Measurements from ENCODE around the gene BAD.
"Not testable (repeated sequence)": the region's sequence is repeated elsewhere in the genome, so short reads cannot be mapped to it uniquely, and the experiment has no call there.

BAD gene

GRCh38 chr11:64246871-64247728 lies 37.4 kb downstream of the BAD start, which contains the start of gene PPP1R14B:
Gene PPP1R14B, minus strand, starts transcription at chr11:64246943. Its CDS starts 270 bp downstream, at chr11:64246673.
- H3K4me3 ChIP-seq (ENCODE audit: low read depth, low read length) = peak within 1 kb of the TSS; percentile 88
- TF ChIP-seq, protein P1, sequence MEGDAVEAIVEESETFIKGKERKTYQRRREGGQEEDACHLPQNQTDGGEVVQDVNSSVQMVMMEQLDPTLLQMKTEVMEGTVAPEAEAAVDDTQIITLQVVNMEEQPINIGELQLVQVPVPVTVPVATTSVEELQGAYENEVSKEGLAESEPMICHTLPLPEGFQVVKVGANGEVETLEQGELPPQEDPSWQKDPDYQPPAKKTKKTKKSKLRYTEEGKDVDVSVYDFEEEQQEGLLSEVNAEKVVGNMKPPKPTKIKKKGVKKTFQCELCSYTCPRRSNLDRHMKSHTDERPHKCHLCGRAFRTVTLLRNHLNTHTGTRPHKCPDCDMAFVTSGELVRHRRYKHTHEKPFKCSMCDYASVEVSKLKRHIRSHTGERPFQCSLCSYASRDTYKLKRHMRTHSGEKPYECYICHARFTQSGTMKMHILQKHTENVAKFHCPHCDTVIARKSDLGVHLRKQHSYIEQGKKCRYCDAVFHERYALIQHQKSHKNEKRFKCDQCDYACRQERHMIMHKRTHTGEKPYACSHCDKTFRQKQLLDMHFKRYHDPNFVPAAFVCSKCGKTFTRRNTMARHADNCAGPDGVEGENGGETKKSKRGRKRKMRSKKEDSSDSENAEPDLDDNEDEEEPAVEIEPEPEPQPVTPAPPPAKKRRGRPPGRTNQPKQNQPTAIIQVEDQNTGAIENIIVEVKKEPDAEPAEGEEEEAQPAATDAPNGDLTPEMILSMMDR (IDR thresholded peaks at IDR 0.05; ENCODE audit: insufficient read depth, low read length, missing control alignments) = no peak
- no peak for DNase-seq (ENCODE audit: low read depth, low spot score)
- ChIA-PET POLR2A (interaction anchor here (0.5 to 7.1 kb wide), 4 partner anchors 10 to 70 kb away, joined by 3 to 61 read pairs (median 4); partner anchors contain the start of genes PRDX5 and TRMT112), CTCF (interaction anchor here (0.8 to 10.8 kb wide), 7 partner anchors 8 to 108 kb away, joined by 3 to 224 read pairs (median 6); partner anchors contain the start of genes CATSPERZ, ESRRA and FERMT3)

GRCh38 chr11:64246621-64246870 lies 37.9 kb downstream of the BAD start:
- DNase-seq (ENCODE audit: low read depth, low spot score) = not testable (repeated sequence)
- peak overlapping the region; percentile 88 for H3K4me3 ChIP-seq (ENCODE audit: low read depth, low read length)
- CTCF ChIA-PET = interaction anchor here (1.5 to 10.8 kb wide), 5 partner anchors 9 to 108 kb away, joined by 3 to 224 read pairs (median 103); partner anchors contain the start of genes CATSPERZ, ESRRA and FERMT3
- POLR2A ChIA-PET = interaction anchor here (0.6 to 7.1 kb wide), 7 partner anchors 9 to 532 kb away, joined by 3 to 61 read pairs (median 4); partner anchors contain the start of genes PRDX5 and TRMT112

- peak; percentile 55 for DNase-seq (ENCODE audit: low read depth, low spot score)
- CTCF ChIA-PET = interaction anchor here (1.3 to 10.8 kb wide), 6 partner anchors 8 to 109 kb away, joined by 3 to 224 read pairs (median 54); partner anchors contain the start of genes CATSPERZ, ESRRA and FERMT3
- TF ChIP-seq, protein P1 (IDR thresholded peaks at IDR 0.05; ENCODE audit: insufficient read depth, low read length, missing control alignments) = no peak
- POLR2A ChIA-PET = interaction anchor here (0.6 to 7.1 kb wide), 17 partner anchors 9 to 533 kb away, joined by 3 to 61 read pairs (median 4); partner anchors contain the start of genes NUDT22, PRDX5, STIP1 and TRMT112
- peak overlapping the region; percentile 88 for H3K4me3 ChIP-seq (ENCODE audit: low read depth, low read length)
These were observed 38.5 kb downstream of the BAD start for GRCh38 chr11:64245797-64246620.

- CTCF ChIA-PET = interaction anchor here (1.3 to 10.8 kb wide), 5 partner anchors 8 to 109 kb away, joined by 3 to 224 read pairs (median 103); partner anchors contain the start of genes CATSPERZ, ESRRA and FERMT3
- TF ChIP-seq, protein P1 (IDR thresholded peaks at IDR 0.05; ENCODE audit: insufficient read depth, low read length, missing control alignments) = no peak
- H3K4me3 ChIP-seq (ENCODE audit: low read depth, low read length) = peak overlapping the region; percentile 88
- DNase-seq (ENCODE audit: low read depth, low spot score) = no peak
- POLR2A ChIA-PET = interaction anchor here (0.6 to 7.1 kb wide), 12 partner anchors 8 to 64 kb away, joined by 3 to 61 read pairs (median 4); partner anchors contain the start of genes DNAJC4, NUDT22, STIP1 and TRPT1
These were observed 39.1 kb downstream of the BAD start for GRCh38 chr11:64245401-64245796.

DNA sequence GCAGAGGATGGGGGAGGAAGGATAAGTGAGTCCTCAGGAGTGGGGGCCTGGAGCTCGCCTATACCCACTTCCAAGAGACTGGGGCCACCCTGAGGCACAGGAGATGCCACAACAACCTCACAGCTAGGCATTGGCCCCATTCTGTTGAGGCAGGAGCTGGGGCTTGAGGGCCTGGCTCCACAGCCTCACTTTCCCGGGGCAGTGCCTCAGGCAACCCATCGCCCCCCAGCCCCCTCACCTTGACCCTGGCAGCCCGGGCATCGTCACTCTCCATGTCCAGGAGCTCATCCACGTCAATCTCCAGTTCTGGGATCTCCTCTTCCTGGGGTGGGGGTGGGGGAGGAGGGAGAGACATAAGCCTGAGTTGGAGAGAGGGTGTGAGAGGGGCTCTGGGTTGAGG lies 39.5 kb downstream of the BAD start:
- no peak for DNase-seq (ENCODE audit: low read depth, low spot score)
- TF ChIP-seq, protein P1 (IDR thresholded peaks at IDR 0.05; ENCODE audit: insufficient read depth, low read length, missing control alignments) = no peak
- H3K4me3 ChIP-seq (ENCODE audit: low read depth, low read length) = peak overlapping the region; percentile 88
- ChIA-PET CTCF (interaction anchor here (1.3 to 10.8 kb wide), 5 partner anchors 9 to 110 kb away, joined by 3 to 224 read pairs (median 103); partner anchors contain the start of genes CATSPERZ, ESRRA and FERMT3), POLR2A (interaction anchor here (0.6 to 7.1 kb wide), 10 partner anchors 12 to 64 kb away, joined by 3 to 61 read pairs (median 4); partner anchors contain the start of genes DNAJC4, NUDT22 and TRPT1)

GRCh38 chr11:64244107-64244506 lies 40.4 kb downstream of the BAD start:
- ChIA-PET POLR2A (interaction anchor here (0.6 to 7.1 kb wide), 3 partner anchors 26 to 88 kb away, joined by 5 to 61 read pairs (median 5); no protein-coding TSS in a partner anchor), CTCF (interaction anchor here (1.2 to 10.8 kb wide), 4 partner anchors 7 to 59 kb away, joined by 3 to 139 read pairs (median 60); partner anchors contain the start of genes CATSPERZ, ESRRA, FERMT3 and PLCB3)
- no peak for DNase-seq (ENCODE audit: low read depth, low spot score)
- TF ChIP-seq, protein P1 (IDR thresholded peaks at IDR 0.05; ENCODE audit: insufficient read depth, low read length, missing control alignments) = no peak
- peak overlapping the region; percentile 3; the same call in 1 of the 2 replicates for H3K4me3 ChIP-seq (ENCODE audit: low read depth, low read length)

All from AG04449 (cell line).